Transverse colon (tissue), 4 donors: Measurements from ENCODE around the gene CD82. TPM values are rescaled to one million over a fixed set of nuclear protein-coding genes. Genes with fewer than 3 reads are reported as not detected.

Source experiments
- DNase-seq: peaks from one replicate; pipeline ENCODE4 v3.0.0-alpha.2; 2019
- H3K27ac ChIP-seq, 4 donors: fragments of 200-600 bp; sonication (generic); 2 replicates each; pipeline ENCODE4 v1.5.1; 2016 to 2018; ENCODE audit warnings: inconsistent platforms in 4 of 4
- H3K27me3 ChIP-seq: fragments of 200-600 bp; sonication (generic); 2 replicates; pipeline ENCODE4 v1.5.1; 2017; ENCODE audit warnings: inconsistent platforms
- H3K36me3 ChIP-seq, 4 donors: fragments of 200-600 bp; sonication (generic); 2 replicates each; pipeline ENCODE4 v1.5.1; 2017 to 2019; ENCODE audit warnings: inconsistent platforms in 4 of 4
- H3K4me1 ChIP-seq, 4 donors: fragments of 200-600 bp; sonication (generic); 2 replicates each; pipeline ENCODE4 v1.5.1; 2017 to 2020; ENCODE audit warnings: inconsistent platforms in 4 of 4
- H3K4me3 ChIP-seq, 4 donors: fragments of 200-600 bp; sonication (generic); 1 replicate in 1 of 4; 2 replicates in 3 of 4; pipeline versions ENCODE4 v1.5.1 to v1.6.1; 2017 to 2019; ENCODE audit warnings: inconsistent platforms in 4 of 4
- H3K9me3 ChIP-seq, 2 donors: fragments of 200-600 bp; sonication (generic); 2 replicates each; pipeline ENCODE4 v1.5.1; 2017 to 2019; ENCODE audit warnings: inconsistent platforms in 2 of 2
- CTCF ChIP-seq, 5 experiments: fragments of 200-600 bp in 3 of 5; fragments of 450-650 bp in 2 of 5; sonication (generic) in 3 of 5; IDR thresholded peaks; 1 replicate in 2 of 5; 2 replicates in 3 of 5; pipeline ENCODE4 v1.5.1; 2016 to 2017; ENCODE audit warnings: antibody characterized with exemption in 5 of 5, inconsistent platforms in 3 of 5, mild to moderate bottlenecking in 2 of 5, moderate library complexity in 1 of 5
- EP300 ChIP-seq: sonication (generic); formaldehyde crosslinking; IDR thresholded peaks from one replicate; pipeline ENCODE4 v1.6.1; 2017; ENCODE audit warnings: antibody characterized with exemption, low read depth
- POLR2A ChIP-seq: fragments of 450-650 bp; IDR thresholded peaks from one replicate; pipeline ENCODE4 v1.6.1; 2016; ENCODE audit warnings: antibody characterized with exemption, mild to moderate bottlenecking, moderate library complexity
- POLR2AphosphoS5 ChIP-seq, 3 donors: sonication (generic); formaldehyde crosslinking; IDR thresholded peaks; one replicate each; pipeline ENCODE4 v1.6.1; 2016; ENCODE audit warnings: antibody characterized with exemption in 3 of 3
- WGBS, 2 donors: methylation state at CpG; one replicate each; pipeline ENCODE4 v1.1.5; 2018; ENCODE audit warnings: low coverage in 1 of 2; 5-methylcytosine and 5-hydroxymethylcytosine counted together
- in situ Hi-C, 4 donors: fragments of 200-750 bp; cut with MboI; loops; one replicate each; pipeline versions ENCODE4 v1.15.0 to v1.15.1; 2017; ENCODE audit warnings: low sequenced_read_pairs in 3 of 4, low pct_ligation_motif_present in 1 of 4, low pct_unique_long_range_greater_than_20kb in 1 of 4
- intact Hi-C: fragments of 100-400 bp; cut with DNase I; formaldehyde crosslinking; loops from one replicate; pipeline ENCODE4 v1.15.1; 2023; ENCODE audit warnings: low total_unique reads
- total RNA-seq, 4 donors: library from RNA; depleted of rRNA; stranded (reverse); fragments of >200 nt; gene quantifications; one replicate each; pipeline ENCODE4 v1.1.0, GENCODE V29; 2016

The CD82 gene
- total RNA-seq, 4 donors from 2014 or later = 7.9 to 23.1 (median 14.0) TPM

DNA sequence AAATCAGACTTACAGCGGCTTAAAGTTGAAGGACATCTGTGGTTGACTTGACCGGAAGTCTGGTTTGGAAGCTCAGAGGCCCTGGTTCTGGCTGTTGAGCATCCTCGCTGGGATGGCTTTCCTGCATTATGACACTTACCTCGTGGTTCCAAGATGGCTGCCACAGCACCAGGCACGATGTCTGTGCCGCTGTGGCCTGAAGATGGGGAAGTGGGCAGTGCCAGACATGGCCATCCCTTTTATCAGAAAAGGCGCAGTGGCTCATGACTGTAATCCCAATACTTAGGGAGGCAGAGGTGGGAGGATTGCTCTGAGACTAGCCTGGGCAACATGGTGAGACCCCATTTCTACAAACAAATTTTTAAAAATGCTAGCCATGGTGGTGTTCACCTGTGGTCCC, 40.5 kb downstream of the CD82 start:
- Histone ChIP-seq H3K4me1 (peaks cover 3 to 34% (median 22%) of the 10 kb centered on the region in 4 donors), H3K9me3 (no peaks in the 10 kb centered on the region), H3K4me3 (no peak overlapping the region), H3K27me3 (no peaks in the 10 kb centered on the region), H3K27ac (no peak overlapping the region), H3K36me3 (no peaks in the 10 kb centered on the region)
- no peak for TF ChIP-seq POLR2A
- no peak for TF ChIP-seq EP300
- TF ChIP-seq POLR2AphosphoS5 (IDR thresholded peaks at IDR 0.05) = no peak
- no peak for TF ChIP-seq CTCF (IDR thresholded peaks at IDR 0.05)
- in situ Hi-C loops (no loop called here), intact Hi-C loops (loop anchor here (10.0 kb wide), 1 partner anchor 489 kb away; no protein-coding TSS in a partner anchor)
- DNase-seq = no peak
- WGBS, 2 donors = 93% methylated on average over 7 of the region's 7 CpGs; no CpG with 5 or more reads in 1 of the 2 donors

GRCh38 chr11:44606472-44606871, 41.0 kb downstream of the CD82 start:
- H3K4me3 ChIP-seq = no peak overlapping the region
- intact Hi-C loops (loop anchor here (10.0 kb wide), 1 partner anchor 488 kb away; no protein-coding TSS in a partner anchor), in situ Hi-C loops (no loop called here)
- peaks cover 3 to 28% (median 16%) of the 10 kb centered on the region in 4 donors for H3K4me1 ChIP-seq
- 83 to 92% methylated on average over 2 to 3 of the region's 3 CpGs for WGBS, 2 donors
- H3K36me3 ChIP-seq = no peaks in the 10 kb centered on the region
- no peak overlapping the region for H3K27ac ChIP-seq
- H3K9me3 ChIP-seq = no peaks in the 10 kb centered on the region
- TF ChIP-seq POLR2AphosphoS5 (IDR thresholded peaks at IDR 0.05) (no peak), CTCF (IDR thresholded peaks at IDR 0.05) (no peak), EP300 (no peak), POLR2A (no peak)
- no peaks in the 10 kb centered on the region for H3K27me3 ChIP-seq
- DNase-seq = no peak

DNA sequence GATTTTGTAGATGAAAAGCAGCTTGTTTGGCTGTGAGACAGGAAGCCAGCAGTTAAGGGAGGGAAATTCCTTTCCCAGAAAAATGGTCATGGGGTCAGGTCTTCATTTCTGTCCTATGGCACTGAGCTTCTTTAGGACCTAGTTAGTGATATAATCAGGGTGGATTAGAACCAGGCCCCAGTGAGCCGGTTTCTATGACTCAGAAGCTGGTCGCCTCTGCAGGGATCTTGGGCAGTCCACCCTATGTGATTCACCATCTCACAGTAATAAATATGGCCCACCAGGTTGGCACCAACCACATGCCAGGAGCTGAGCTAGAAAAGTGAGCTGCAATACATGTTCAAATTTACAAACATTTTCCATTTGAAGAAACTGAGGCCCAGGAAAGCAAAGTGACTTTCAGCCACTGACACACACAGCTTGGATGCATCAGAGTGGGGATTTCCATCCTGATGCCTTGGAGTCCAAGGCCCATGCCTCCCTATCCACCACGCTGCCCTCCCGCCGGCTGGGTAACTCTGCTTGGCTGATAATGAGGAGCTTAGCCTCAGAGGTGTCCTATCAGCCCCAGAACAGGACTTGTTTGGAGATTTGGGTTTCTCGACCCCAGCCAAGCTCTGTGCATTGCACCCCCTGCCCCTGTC, 42.0 kb downstream of the CD82 start:
- Histone ChIP-seq H3K27me3 (no peaks in the 10 kb centered on the region), H3K4me1 (peaks cover 3 to 22% (median 12%) of the 10 kb centered on the region in 4 donors), H3K36me3 (no peaks in the 10 kb centered on the region), H3K9me3 (no peaks in the 10 kb centered on the region), H3K27ac (peak overlapping the region in 1 of 4 donors; percentile 1), H3K4me3 (no peak overlapping the region)
- no peak for TF ChIP-seq EP300
- no peak for TF ChIP-seq CTCF (IDR thresholded peaks at IDR 0.05)
- no peak for TF ChIP-seq POLR2AphosphoS5 (IDR thresholded peaks at IDR 0.05)
- TF ChIP-seq POLR2A = no peak
- in situ Hi-C loops = no loop called here
- intact Hi-C loops = loop anchor here (10.0 kb wide), 1 partner anchor 487 kb away; no protein-coding TSS in a partner anchor
- no peak for DNase-seq
- WGBS, 2 donors = 62% methylated on average over 6 of the region's 6 CpGs; no CpG with 5 or more reads in 1 of the 2 donors

- no peak for DNase-seq
- in situ Hi-C loops = no loop called here
- Histone ChIP-seq H3K27me3 (no peaks in the 10 kb centered on the region), H3K36me3 (no peaks in the 10 kb centered on the region), H3K4me3 (no peak overlapping the region), H3K9me3 (no peaks in the 10 kb centered on the region), H3K4me1 (peaks cover 3 to 17% (median 12%) of the 10 kb centered on the region in 4 donors), H3K27ac (peak overlapping the region in 1 of 4 donors; percentile 1)
- TF ChIP-seq CTCF (IDR thresholded peaks at IDR 0.05) (no peak), POLR2A (no peak), EP300 (no peak), POLR2AphosphoS5 (IDR thresholded peaks at IDR 0.05) (no peak)
- 27 to 29% methylated on average over 3 to 8 of the region's 8 CpGs for WGBS, 2 donors
- intact Hi-C loops = loop anchor here (10.0 kb wide), 1 partner anchor 487 kb away; no protein-coding TSS in a partner anchor
These were observed 42.5 kb downstream of the CD82 start for GRCh38 chr11:44607987-44608386.
